Large intestine (tissue), 3 donors: Measurements from ENCODE around the gene BCL7B. TPM values are rescaled to one million over a fixed set of nuclear protein-coding genes. Genes with fewer than 3 reads are reported as not detected.
"Not testable (repeated sequence)": the region's sequence is repeated elsewhere in the genome, so short reads cannot be mapped to it uniquely, and the experiment has no call there.

ENCODE experiments used
- DNase-seq, 2 donors: peaks; one replicate each; pipeline versions ENCODE4 v3.0.0 to v3.0.0-alpha.2; 2013
- H3K27ac ChIP-seq: one replicate; pipeline ENCODE4 v1.5.1; 2013; ENCODE audit warnings: low read length
- H3K27me3 ChIP-seq: 2 replicates; pipeline ENCODE4 v1.6.1; 2013; ENCODE audit warnings: low read length; ENCODE audit not compliant: control insufficient read depth, insufficient read depth
- H3K36me3 ChIP-seq: 2 replicates; pipeline ENCODE4 v1.6.1; 2013; ENCODE audit warnings: low read length; ENCODE audit not compliant: control insufficient read depth, insufficient read depth
- H3K4me1 ChIP-seq: one replicate; pipeline ENCODE4 v1.6.1; 2013; ENCODE audit warnings: low read length; ENCODE audit not compliant: control insufficient read depth, insufficient read depth
- H3K4me3 ChIP-seq: one replicate; pipeline ENCODE4 v1.5.1; 2013; ENCODE audit warnings: low read length
- H3K9me3 ChIP-seq: one replicate; pipeline ENCODE4 v1.6.1; 2013; ENCODE audit warnings: mild to moderate bottlenecking, low read depth, low read length, moderate library complexity; ENCODE audit not compliant: control insufficient read depth
- whole genome bisulfite sequencing: methylation state at CpG from one replicate; pipeline ENCODE4 v1.1.5; 2013; ENCODE audit warnings: low lambda C conversion rate; ENCODE audit not compliant: insufficient coverage; 5-methylcytosine and 5-hydroxymethylcytosine counted together
- polyA plus RNA-seq: library from polyadenylated mRNA; unstranded; fragments of 120-200 nt; gene quantifications from one replicate; pipeline ENCODE4 v1.2.1, GENCODE V29; 2013

The BCL7B gene
- polyA plus RNA-seq, 1 donor: 40.7 TPM

DNA sequence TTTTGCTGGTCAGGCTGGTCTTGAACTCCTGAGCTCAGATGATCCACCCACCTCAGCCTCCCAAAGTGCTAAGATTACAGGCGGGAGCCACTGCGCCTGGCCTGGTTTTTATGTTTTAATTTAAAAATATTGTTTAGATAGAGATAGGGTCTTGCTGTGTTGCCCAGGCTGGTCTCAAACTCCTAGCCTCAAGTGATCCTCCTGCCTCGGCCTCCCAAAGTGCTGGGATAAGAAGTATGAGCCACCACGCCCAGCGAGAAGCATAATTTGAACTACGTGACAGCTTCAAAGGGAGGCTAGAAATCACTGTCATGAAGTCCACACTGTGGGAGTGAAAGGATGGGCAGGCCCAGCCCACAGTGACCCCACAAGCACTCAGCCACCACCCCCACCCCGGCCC is 21.6 kb downstream of the BCL7B start:
- H3K36me3 ChIP-seq: peaks cover 45% of the 10 kb centered on the region
- H3K27me3 ChIP-seq: not testable (repeated sequence)
- WGBS: no CpG with 5 or more reads among the region's 7 CpGs

DNA sequence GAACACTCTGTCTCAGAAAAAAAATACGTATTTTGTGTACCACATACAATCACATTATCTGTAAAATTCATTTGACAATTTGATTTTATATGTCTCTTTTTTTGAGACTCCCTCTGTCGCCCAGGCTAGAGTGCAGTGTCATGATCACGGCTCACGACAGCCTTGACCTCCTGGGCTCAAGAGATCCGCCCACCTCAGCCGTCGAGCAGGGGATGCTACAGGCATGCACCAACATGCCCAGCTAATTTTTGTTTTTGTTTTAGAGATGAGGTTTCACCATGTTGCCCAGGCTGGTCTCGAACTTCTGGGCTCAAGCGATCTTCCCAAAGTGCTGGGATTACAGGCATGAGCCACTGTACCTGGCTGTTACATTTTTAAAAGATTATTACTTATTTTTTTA is 23.7 kb downstream of the BCL7B start:
- no peaks in the 10 kb centered on the region for H3K4me1 ChIP-seq
- no peaks in the 10 kb centered on the region for H3K27me3 ChIP-seq
- no CpG with 5 or more reads among the region's 9 CpGs for WGBS
- no peaks in the 10 kb centered on the region for H3K9me3 ChIP-seq
- peaks cover 33% of the 10 kb centered on the region for H3K36me3 ChIP-seq
- H3K4me3 ChIP-seq: no peak overlapping the region
- H3K27ac ChIP-seq: no peak overlapping the region
- DNase-seq: no peak

More for the DNA sequence above, 21.6 kb downstream of the BCL7B start:
- not testable (repeated sequence) for DNase-seq, H3K4me1 ChIP-seq, H3K27ac ChIP-seq, H3K4me3 ChIP-seq, H3K9me3 ChIP-seq

DNA sequence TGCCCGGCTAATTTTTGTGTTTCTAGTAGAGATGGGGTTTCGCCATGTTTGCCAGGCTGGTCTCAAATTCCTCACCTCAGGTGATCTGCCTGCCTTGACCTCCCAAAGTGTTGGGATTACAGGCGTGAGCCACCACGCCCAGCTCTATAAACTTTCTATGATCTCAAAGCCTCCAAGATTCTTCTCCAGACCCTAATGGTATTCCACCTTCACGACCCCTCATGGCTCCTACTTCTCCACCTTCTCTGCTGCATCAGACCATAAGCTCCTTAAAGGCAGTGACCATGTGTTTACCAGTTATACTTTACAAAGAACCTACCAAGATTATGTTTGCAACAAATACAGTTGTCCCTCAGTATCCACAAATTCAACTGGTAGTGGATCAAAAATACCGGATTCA is 25.3 kb downstream of the BCL7B start:
- WGBS: no CpG with 5 or more reads among the region's 6 CpGs
- no peaks in the 10 kb centered on the region for H3K27me3 ChIP-seq
- no peak overlapping the region for H3K27ac ChIP-seq
- DNase-seq: no peak
- no peaks in the 10 kb centered on the region for H3K9me3 ChIP-seq
- no peak overlapping the region for H3K4me3 ChIP-seq
- peaks cover 19% of the 10 kb centered on the region for H3K36me3 ChIP-seq
- H3K4me1 ChIP-seq: no peaks in the 10 kb centered on the region

DNA sequence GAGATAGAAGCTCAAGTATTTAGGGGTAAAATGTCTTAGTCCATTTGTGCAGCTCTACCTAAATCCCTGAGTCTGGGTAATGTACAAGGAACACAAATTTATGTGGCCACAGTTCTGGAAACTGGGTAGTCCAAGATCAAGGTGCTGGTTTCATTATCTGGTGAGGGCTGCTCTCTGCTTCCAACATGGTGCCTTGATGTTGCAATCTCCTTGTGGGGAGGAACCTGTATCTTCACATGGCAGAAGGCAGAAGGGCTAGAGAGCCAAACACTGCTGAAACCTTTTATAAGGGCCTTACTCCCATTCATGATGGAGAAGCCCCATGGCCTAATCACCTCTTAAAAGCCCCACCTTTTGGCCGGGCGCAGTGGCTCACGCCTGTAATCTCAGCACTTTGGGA is 26.7 kb downstream of the BCL7B start:
- DNase-seq: no peak
- no peaks in the 10 kb centered on the region for H3K9me3 ChIP-seq
- H3K4me3 ChIP-seq: no peak overlapping the region
- no peaks in the 10 kb centered on the region for H3K27me3 ChIP-seq
- no CpG with 5 or more reads among the region's 3 CpGs for WGBS
- no peak overlapping the region for H3K27ac ChIP-seq
- peaks cover 5% of the 10 kb centered on the region for H3K36me3 ChIP-seq
- H3K4me1 ChIP-seq: no peaks in the 10 kb centered on the region

DNA sequence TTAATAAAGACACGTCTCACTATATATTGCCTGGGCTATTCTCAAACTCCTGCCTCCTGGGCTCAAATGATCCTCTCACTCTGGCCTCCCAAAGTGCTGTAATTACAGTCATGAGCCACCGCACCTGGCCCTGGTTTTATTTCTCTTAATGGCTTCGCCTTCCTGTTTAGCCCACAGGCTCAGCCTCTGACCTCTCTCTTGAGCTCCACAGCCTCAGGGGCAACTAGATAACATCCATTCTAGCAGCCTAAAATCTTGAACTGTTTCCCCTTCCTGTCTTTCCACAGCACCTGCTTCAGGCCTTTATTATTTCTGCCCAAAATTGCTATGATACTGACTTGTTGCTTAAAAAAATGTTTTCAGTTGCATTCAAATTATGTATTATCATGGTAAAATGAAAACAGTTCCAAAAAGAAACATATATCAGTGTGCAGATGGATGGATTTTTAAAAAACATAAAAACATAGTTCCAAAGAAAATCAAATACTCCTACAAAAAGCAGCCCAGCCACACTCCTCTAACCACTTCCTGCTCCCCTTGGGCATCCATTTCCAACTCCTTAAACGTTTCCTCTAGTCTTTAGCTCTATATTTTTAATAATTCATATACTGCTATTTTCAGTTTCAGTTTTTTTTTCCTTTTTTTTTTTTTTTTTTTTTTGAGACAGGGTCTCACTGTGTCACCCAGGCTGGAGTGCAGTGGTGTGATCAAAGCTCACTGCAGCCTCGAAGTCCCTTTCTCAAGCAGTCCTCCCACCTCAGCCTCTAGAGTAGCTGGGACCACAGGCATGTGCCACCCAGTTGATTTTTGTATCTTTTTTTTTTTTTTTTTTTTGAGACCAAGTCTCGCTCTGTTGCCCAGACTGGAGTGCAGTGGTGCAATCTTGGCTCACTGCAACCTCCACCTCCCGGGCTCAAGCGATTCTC is 30.3 kb downstream of the BCL7B start:
- no peak overlapping the region for H3K4me3 ChIP-seq
- 100% methylated on average over 1 of the region's 8 CpGs for WGBS
- no peak overlapping the region for H3K27ac ChIP-seq
- no peak for DNase-seq
- no peaks in the 10 kb centered on the region for H3K27me3 ChIP-seq
- H3K36me3 ChIP-seq: no peaks in the 10 kb centered on the region
- H3K9me3 ChIP-seq: no peaks in the 10 kb centered on the region
- H3K4me1 ChIP-seq: peaks cover 3% of the 10 kb centered on the region

DNA sequence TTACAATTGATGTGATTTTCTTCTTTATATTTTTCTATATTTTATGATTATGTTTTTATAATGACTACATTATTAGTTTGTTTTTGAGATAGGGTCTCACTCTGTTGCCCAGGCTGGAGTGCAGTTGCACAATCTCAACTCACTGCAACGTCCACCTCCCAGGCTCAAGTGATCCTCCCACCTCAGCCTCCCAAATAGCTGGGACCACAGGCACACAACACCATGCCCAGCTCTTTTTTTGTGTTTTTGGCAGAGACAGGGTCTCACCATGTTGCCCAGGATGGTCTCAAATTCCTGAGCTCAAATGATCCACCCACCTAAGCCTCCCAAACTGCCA is 31.4 kb downstream of the BCL7B start:
- H3K27ac ChIP-seq, H3K36me3 ChIP-seq, H3K4me1 ChIP-seq, H3K4me3 ChIP-seq, H3K9me3 ChIP-seq, H3K27me3 ChIP-seq, DNase-seq: not testable (repeated sequence)
- no CpG with 5 or more reads among the region's 1 CpG for WGBS

DNA sequence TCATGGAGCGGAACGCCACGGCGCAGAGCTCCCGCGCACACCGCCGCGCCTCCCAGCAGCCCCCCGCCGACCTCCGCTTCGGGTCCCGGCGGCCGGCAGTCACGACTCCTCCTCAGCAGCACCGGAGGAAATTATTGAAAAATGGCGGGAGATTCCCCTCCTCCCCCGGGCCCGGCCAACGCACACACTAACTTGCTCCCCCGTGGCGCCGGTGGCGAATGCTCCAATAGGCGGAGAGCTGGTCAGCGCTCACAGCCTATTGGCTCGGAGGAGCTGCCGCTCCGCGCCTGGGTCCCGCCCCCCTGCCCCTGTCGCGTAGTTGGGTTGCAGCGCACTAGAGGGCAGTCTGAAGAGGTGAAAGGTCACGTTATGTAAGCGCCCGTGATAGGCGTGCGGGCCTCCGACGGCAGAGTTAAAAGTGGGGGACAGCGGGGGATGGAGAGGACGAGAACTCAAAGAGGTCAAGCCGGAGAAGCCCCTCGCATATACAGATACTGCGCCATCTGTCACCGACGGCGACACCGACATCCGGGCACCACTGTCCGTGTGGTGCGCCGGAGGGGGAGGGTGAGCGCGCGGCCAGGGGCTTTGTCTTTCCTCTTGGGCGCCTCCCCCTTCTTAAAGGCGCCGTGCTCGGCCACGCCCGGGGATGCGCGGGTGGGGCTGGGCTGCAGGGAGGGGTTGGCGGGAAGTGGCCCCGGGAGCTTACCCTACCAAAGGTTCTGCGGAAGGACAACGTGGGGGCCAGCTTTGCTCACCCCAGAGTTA is 35.2 kb downstream of the BCL7B start, which contains the start of gene BAZ1B:
Gene BAZ1B, minus strand, starts transcription at position 189 of the 768 bp plus-strand sequence. CDS start 360 bp downstream, outside the sequence.
- peak; percentile 97 to 99 for DNase-seq
- 0% methylated on average over 3 of the region's 71 CpGs for WGBS
- H3K27me3 ChIP-seq: no peaks in the 10 kb centered on the region
- H3K27ac ChIP-seq: peak within 1 kb of the TSS; percentile 72
- peaks cover 3% of the 10 kb centered on the region for H3K4me1 ChIP-seq
- peak within 1 kb of the TSS; percentile 54 for H3K4me3 ChIP-seq
- H3K9me3 ChIP-seq: no peaks in the 10 kb centered on the region
- peaks cover 7% of the 10 kb centered on the region for H3K36me3 ChIP-seq

DNA sequence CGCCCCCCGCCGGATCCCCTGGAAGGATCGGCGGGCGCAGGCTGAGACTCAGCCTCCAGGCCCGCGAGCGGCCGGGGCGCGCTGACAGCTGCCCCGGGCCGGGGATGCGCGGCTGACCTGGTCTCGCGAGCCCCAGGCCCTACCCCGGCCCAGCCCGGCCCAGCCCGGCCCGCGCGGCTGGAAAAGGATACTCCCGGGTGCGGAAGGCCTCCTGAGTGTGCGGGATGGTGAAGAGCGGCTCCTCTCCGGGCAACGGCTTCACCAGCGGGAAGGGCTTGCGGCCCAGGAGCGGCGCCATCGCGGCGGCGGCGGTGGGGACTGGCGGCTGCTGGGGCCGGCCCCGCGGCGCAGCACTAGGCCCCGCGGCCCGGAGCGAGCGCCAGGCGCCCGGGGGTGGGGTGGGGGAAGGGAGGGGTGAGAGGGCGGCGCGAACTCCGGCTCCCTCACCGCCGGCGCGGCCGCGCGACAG is 35.8 kb downstream of the BCL7B start:
- Histone ChIP-seq H3K4me3 (peak overlapping the region; percentile 54), H3K36me3 (peaks cover 14% of the 10 kb centered on the region), H3K9me3 (no peaks in the 10 kb centered on the region), H3K27me3 (no peaks in the 10 kb centered on the region), H3K4me1 (peaks cover 3% of the 10 kb centered on the region), H3K27ac (peak overlapping the region; percentile 72)
- peak in 1 of 2 donors; percentile 77 for DNase-seq
- no CpG with 5 or more reads among the region's 62 CpGs for WGBS

DNA sequence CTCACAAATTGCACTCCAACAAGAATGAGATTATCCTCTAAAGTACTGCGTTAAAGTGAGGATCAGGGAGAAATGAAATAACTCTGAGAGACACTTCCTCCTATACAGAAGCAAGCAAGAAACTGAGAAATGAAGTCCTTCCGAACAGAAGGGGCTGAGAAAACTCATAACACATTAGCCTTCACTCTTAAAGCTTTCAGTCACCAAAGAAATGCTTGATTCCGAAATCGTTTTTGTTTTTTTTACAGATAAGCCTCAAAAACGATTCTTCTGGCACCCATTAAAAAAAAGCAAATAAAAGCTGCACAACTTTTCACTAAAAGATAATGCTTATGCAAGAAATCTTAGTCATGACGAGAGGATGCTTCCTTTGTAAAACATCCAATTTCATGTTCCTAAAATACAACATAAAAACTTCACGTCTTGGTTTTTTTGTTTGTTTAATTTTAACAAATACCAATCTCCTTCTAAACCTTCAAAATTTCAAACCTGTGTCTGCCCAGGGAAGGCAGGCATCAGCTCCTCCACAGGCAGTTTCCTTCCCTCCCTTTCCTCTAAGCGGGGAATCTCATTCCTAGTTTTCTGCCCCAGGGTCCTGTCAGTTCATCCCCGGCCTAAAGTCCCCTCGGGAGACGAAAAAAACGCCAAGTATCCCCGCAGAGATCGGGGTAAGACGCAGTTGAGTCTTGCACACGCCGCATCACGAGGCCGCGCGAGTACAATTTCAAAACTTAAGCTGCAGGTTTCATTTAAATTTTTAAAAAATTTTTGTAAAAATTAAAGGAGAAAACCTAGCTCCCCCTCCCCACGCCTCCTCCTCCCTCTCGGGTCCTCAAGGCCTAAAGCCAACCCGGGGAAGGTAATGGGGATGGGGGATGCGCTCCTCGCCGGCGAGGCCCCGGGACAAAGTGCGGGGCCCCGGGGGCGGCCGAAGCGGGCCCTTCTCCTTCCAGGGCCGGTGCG is 36.5 kb downstream of the BCL7B start:
- H3K27me3 ChIP-seq: no peaks in the 10 kb centered on the region
- WGBS: 0% methylated on average over 3 of the region's 36 CpGs
- H3K9me3 ChIP-seq: no peaks in the 10 kb centered on the region
- peak in 1 of 2 donors; percentile 39 for DNase-seq
- H3K36me3 ChIP-seq: peaks cover 20% of the 10 kb centered on the region
- peak overlapping the region; percentile 63 for H3K27ac ChIP-seq
- H3K4me1 ChIP-seq: peaks cover 3% of the 10 kb centered on the region
- peak overlapping the region; percentile 49 for H3K4me3 ChIP-seq
